Small intestine (tissue), 16 donors: ENCODE measurements around the gene LRRTM4. TPM values are rescaled to one million over a fixed set of nuclear protein-coding genes. Genes with fewer than 3 reads are reported as not detected.

ENCODE experiments used
- DNase-seq, 2 donors: peaks; one replicate each; pipeline versions ENCODE4 v3.0.0 to v3.0.0-alpha.2; 2013
- FAIRE-seq: peaks from 2 replicates; lab custom pipeline; 2012; peaks lifted over from hg19 to GRCh38; lab: Jason Lieb, UNC
- H3K27ac ChIP-seq, 3 donors: one replicate each; pipeline ENCODE4 v1.5.1; 2013; ENCODE audit warnings: low read length in 2 of 3, mild to moderate bottlenecking in 2 of 3, control low read depth in 1 of 3, inconsistent platforms in 1 of 3, low read depth in 1 of 3, moderate library complexity in 1 of 3
- H3K27me3 ChIP-seq, 3 donors: one replicate each; pipeline ENCODE4 v1.6.1; 2013; ENCODE audit warnings: low read length in 3 of 3, inconsistent platforms in 1 of 3; ENCODE audit not compliant: control insufficient read depth in 3 of 3, insufficient read depth in 3 of 3
- H3K36me3 ChIP-seq, 3 donors: one replicate each; pipeline ENCODE4 v1.6.1; 2013; ENCODE audit warnings: low read length in 3 of 3, inconsistent platforms in 1 of 3, low read depth in 1 of 3, mild to moderate bottlenecking in 1 of 3, moderate library complexity in 1 of 3; ENCODE audit not compliant: control insufficient read depth in 3 of 3, insufficient read depth in 2 of 3
- H3K4me1 ChIP-seq, 3 donors: one replicate each; pipeline ENCODE4 v1.6.1; 2013; ENCODE audit warnings: low read length in 2 of 3, inconsistent platforms in 1 of 3, low read depth in 1 of 3, mild to moderate bottlenecking in 1 of 3, moderate library complexity in 1 of 3; ENCODE audit not compliant: control insufficient read depth in 3 of 3, insufficient read depth in 2 of 3
- H3K4me3 ChIP-seq, 3 donors: one replicate each; pipeline ENCODE4 v1.5.1; 2013; ENCODE audit warnings: low read length in 3 of 3, control low read depth in 1 of 3, inconsistent platforms in 1 of 3, low read depth in 1 of 3, mild to moderate bottlenecking in 1 of 3, moderate library complexity in 1 of 3
- H3K9me3 ChIP-seq, 2 donors: one replicate each; pipeline ENCODE4 v1.6.1; 2013; ENCODE audit warnings: low read depth in 1 of 2, low read length in 1 of 2; ENCODE audit not compliant: control insufficient read depth in 2 of 2, insufficient read depth in 1 of 2
- WGBS, 3 donors: extraction: QIAGEN DNeasy Blood & Tissue Kit; methylation state at CpG; one replicate each; pipeline ENCODE4 v1.1.7; 2013; 5-methylcytosine and 5-hydroxymethylcytosine counted together
- long read RNA-seq, 10 donors: transcript quantifications; one replicate each; lab custom pipeline, GENCODE V29; 2026
- polyA plus RNA-seq, 4 donors: library from polyadenylated mRNA; stranded (reverse) in 3 of 4; unstranded in 1 of 4; fragments of 200-250 nt in 3 of 4; fragments of 120-200 nt in 1 of 4; gene quantifications; one replicate each; pipeline versions ENCODE4 v1.2.1 to v1.2.3, GENCODE V29; 2013
- donor health status: healthy with polysubstance abuse.
- donor health status: control.
- donor health status: control.
- donor health status: Bipolar disorder and iron deficiency.
- donor health status: healthy.

The LRRTM4 gene
- under 1 TPM in 2 of 4 donors, not detected in 2; 0.07 to 0.09 TPM for polyA plus RNA-seq
- long read RNA-seq, donor 1, result 0 reads
- long read RNA-seq, donor 2, result 0 reads
- long read RNA-seq, donor 3, result 0 reads
- long read RNA-seq, donor 4, result 0 reads
- long read RNA-seq, donor 5, result 0 reads
- long read RNA-seq, donor 6, result 0 reads
- long read RNA-seq, donor 7, result 0 reads
- long read RNA-seq, donor 8, result 0 reads
- long read RNA-seq, donor 9, result 0 reads
- long read RNA-seq, donor 10, partial matches to known transcripts, result 5 of 5 reads
- long read RNA-seq, donor 10, other reads (novel, unspliced or antisense), result 0 of 5 reads

DNA sequence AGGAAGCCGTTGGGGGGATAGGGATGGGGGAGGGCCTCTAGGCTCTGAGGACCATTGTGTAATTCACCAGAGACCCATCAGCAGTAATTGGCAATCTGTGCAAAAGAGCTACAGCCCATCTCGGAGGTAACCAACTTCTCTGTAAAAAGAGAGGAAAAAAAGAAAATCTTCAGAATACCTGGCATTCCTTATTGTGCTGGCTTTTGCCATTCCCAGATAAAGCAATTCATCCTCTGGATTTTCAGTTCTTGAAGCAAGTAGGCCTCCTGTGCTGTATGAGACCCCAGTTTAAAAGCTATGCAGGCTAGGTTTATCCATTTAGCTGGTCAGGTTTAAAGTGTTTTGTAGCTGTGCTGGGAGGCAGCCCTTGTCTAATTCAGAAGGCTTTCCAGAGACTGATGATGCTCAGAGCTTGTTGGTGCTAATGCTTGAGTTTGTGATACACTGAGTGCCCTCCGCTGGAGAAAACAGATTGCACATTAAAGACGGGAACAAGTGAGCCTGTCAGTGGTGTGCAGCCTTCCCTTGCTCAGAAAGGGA is at the start of gene LRRTM4:
Gene LRRTM4 (minus strand): TSS at position 446 of the 540 bp plus-strand sequence.
- DNase-seq (no peak), FAIRE-seq (no peak)
- H3K9me3 ChIP-seq, result no peaks in the 10 kb centered on the region
- WGBS, 3 donors, result 18 to 31% (median 18%) methylated on average over 4 of the region's 4 CpGs
- H3K4me3 ChIP-seq, result peak within 1 kb of the TSS in 1 of 3 donors; percentile 8
- H3K4me1 ChIP-seq, result no peaks in the 10 kb centered on the region
- no peaks in the 10 kb centered on the region for H3K36me3 ChIP-seq
- H3K27me3 ChIP-seq, result peaks cover 0 to 12% (median 0%) of the 10 kb centered on the region in 3 donors
- H3K27ac ChIP-seq, result no peak within 1 kb of the TSS

DNA sequence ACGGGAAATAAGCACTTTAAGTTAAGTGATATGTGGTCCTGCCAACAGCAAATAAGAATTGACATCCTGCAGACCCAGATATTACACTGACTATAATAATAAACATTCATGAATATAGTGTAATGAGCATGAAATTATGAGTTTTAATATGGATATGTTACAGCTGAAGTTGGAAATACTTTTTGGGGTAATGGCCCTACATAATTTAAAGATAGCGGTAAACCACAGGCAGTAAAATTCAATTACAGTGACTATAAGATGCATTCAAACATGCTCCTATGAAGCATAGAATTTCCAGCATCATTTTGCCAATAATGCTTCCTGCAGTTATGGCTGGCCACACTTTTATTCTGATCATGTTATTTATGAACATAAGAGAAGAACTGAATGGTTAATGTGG is 49.4 kb upstream of the LRRTM4 start:
- no peak for DNase-seq
- H3K9me3 ChIP-seq, result no peaks in the 10 kb centered on the region
- 60 to 89% (median 75%) methylated on average over 2 of the region's 2 CpGs for WGBS, 3 donors
- no peaks in the 10 kb centered on the region for H3K27me3 ChIP-seq
- FAIRE-seq, result no peak
- no peak overlapping the region for H3K27ac ChIP-seq
- H3K4me3 ChIP-seq, result no peak overlapping the region
- peaks cover 0 to 13% (median 3%) of the 10 kb centered on the region in 3 donors for H3K4me1 ChIP-seq
- no peaks in the 10 kb centered on the region for H3K36me3 ChIP-seq

DNA sequence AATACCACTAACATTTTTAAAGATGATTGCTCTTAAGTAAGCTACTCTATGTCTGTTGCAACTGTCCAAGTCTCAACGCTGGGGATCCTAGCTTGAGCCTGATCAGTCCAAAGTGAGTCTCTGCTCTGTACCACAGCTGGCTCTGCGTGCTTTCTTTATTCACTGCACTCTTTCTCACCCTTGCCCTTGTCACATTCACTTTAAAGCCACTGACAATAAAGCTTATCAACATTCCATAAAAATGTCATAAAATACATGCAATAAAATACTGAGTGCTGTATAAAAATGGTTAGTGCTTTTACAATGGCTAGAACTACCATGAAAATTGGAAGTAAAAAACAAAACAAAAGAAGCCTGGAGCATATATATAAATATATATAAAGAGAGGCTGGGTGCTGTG is 45.5 kb upstream of the LRRTM4 start:
- H3K4me1 ChIP-seq, result peaks cover 0 to 19% (median 3%) of the 10 kb centered on the region in 3 donors
- no peaks in the 10 kb centered on the region for H3K36me3 ChIP-seq
- H3K9me3 ChIP-seq, result no peaks in the 10 kb centered on the region
- 7 to 41% (median 29%) methylated on average over 2 of the region's 2 CpGs for WGBS, 3 donors
- FAIRE-seq (peak; percentile 80), DNase-seq (peak; percentile 79 to 93)
- no peak overlapping the region for H3K4me3 ChIP-seq
- no peaks in the 10 kb centered on the region for H3K27me3 ChIP-seq
- peak overlapping the region in 1 of 3 donors; percentile 21 for H3K27ac ChIP-seq

DNA sequence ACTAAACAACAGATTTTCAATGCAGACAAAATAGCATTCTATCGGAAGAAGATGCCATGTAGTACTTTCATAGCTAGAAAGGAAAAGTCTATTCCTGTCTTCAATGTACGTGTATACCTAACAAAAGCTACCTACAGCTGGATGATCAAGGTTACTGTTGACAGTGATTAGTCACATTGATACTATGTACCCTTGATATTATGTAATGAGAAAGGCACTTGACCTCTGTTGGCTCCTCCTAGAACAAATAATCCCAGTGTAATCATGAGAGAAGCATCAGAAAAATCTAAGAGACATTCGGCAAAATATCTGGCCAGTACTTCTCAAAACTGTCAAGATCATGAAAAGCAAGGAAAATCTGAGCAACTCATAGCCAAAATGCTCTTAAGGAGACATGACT is 44.4 kb upstream of the LRRTM4 start:
- DNase-seq (peak; percentile 32 to 82), FAIRE-seq (no peak)
- WGBS, 3 donors, result 29 to 63% (median 42%) methylated on average over 3 of the region's 3 CpGs
- H3K4me3 ChIP-seq, result no peak overlapping the region
- H3K4me1 ChIP-seq, result peaks cover 0 to 19% (median 3%) of the 10 kb centered on the region in 3 donors
- peak overlapping the region in 1 of 3 donors; percentile 4 for H3K27ac ChIP-seq
- no peaks in the 10 kb centered on the region for H3K36me3 ChIP-seq
- no peaks in the 10 kb centered on the region for H3K27me3 ChIP-seq
- no peaks in the 10 kb centered on the region for H3K9me3 ChIP-seq

DNA sequence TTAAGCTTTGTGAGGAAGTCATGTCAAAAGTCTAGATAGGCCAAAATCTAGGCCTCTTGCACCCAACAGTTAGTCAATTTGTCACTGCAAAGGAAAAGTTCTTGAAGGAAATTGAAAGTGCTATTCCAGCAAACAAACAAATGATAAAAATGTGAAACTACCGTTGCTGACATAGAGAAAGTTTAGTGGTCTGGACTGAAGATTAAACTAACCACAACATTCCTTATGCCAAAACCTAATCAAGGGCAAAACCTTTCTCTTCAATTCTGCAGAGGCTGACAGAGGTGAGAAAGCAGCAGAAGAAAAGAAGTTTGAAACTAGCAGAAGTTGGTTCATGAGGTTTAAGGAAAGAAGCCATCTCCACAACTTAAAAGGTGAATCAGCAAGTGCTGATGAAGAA is 44.0 kb upstream of the LRRTM4 start:
- Histone ChIP-seq H3K4me1 (peaks cover 0 to 19% (median 3%) of the 10 kb centered on the region in 3 donors), H3K9me3 (no peaks in the 10 kb centered on the region), H3K27ac (peak overlapping the region in 1 of 3 donors; percentile 14), H3K4me3 (no peak overlapping the region), H3K27me3 (no peaks in the 10 kb centered on the region), H3K36me3 (no peaks in the 10 kb centered on the region)
- 9 to 28% (median 16%) methylated on average over 1 of the region's 1 CpG for WGBS, 3 donors
- DNase-seq, result no peak
- FAIRE-seq, result no peak

DNA sequence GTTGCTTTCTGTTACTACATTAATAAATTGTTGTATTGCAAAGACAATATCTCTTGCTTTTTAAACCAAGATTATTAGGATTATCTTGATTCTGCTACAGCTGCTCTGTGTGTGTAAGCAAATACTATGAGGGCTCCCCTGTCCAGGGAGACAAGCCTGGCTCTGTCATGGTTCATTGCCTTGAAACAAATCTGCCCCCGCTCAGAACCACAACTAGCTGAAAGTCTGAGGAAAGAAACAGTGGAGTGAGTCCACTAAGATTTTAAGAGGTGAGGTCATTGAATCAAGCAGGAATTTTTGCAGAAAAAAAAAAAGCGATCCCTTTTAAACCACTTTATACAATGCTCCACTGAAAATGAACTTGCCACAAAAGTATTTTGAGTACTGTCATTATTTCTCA is 30.8 kb upstream of the LRRTM4 start:
- H3K4me3 ChIP-seq, result no peak overlapping the region
- H3K9me3 ChIP-seq, result peaks cover 0 to 6% of the 10 kb centered on the region in 2 donors
- 92 to 96% (median 95%) methylated on average over 2 of the region's 2 CpGs for WGBS, 3 donors
- FAIRE-seq (no peak), DNase-seq (no peak)
- H3K4me1 ChIP-seq, result no peaks in the 10 kb centered on the region
- H3K27me3 ChIP-seq, result no peaks in the 10 kb centered on the region
- H3K27ac ChIP-seq, result no peak overlapping the region
- H3K36me3 ChIP-seq, result no peaks in the 10 kb centered on the region

DNA sequence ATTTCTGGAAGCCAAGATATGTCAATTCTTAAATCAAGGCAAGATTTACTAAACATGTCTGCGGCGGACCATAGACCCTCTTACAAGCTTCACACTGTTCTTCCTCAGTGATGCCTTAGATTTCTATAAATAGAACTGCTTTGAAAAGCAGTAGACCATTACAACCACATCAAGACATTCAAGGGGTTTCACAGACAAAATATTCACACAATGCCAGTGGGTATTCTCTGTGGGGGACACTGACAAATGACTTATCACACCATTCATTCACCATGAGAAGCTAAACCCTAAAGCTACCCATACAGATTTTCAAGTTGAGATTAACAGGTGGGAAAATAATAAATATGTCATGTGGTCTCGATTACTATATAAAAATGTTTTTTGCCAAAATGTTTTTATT is 15.9 kb upstream of the LRRTM4 start:
- no peak for FAIRE-seq
- Histone ChIP-seq H3K27me3 (no peaks in the 10 kb centered on the region), H3K4me3 (no peak overlapping the region), H3K9me3 (peaks cover 0 to 7% of the 10 kb centered on the region in 2 donors), H3K27ac (no peak overlapping the region), H3K4me1 (no peaks in the 10 kb centered on the region), H3K36me3 (no peaks in the 10 kb centered on the region)
- DNase-seq, result no peak
- WGBS, 3 donors, result 83 to 92% (median 91%) methylated on average over 3 of the region's 3 CpGs

DNA sequence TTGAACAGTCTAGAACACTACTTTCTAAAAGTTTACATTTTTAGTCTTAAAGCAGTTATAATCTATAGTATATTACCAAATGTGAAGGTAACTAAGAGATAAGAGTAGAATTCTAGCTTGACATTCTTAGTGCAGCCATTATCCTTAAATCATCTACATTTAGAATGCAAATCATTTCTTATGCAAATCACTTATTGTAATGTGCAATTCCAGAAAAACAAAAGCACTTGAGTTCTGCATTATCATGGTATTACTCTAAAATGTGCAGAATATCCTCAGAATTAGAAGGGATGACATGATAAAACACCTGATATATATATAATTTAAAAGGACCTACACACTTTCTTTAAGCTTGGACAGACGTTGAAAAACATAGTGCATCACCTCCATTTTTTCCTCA is 712 bp upstream of the LRRTM4 start:
- Histone ChIP-seq H3K27me3 (peaks cover 0 to 12% (median 0%) of the 10 kb centered on the region in 3 donors), H3K9me3 (no peaks in the 10 kb centered on the region), H3K4me1 (no peaks in the 10 kb centered on the region), H3K36me3 (no peaks in the 10 kb centered on the region), H3K27ac (no peak overlapping the region), H3K4me3 (no peak overlapping the region)
- DNase-seq (no peak), FAIRE-seq (no peak)
- 51 to 77% (median 73%) methylated on average over 1 of the region's 1 CpG for WGBS, 3 donors
